Progenitor cell of endocrine pancreas (in vitro differentiated cells): Measurements from ENCODE around the gene CRABP2. TPM values are rescaled to one million over a fixed set of nuclear protein-coding genes. Genes with fewer than 3 reads are reported as not detected.

ENCODE experiments used
- DNase-seq: peaks from one replicate; pipeline ENCODE4 v3.0.0; 2021; ENCODE audit warnings: low spot score; ENCODE audit not compliant: unreplicated experiment
- H3K27ac Mint-ChIP-seq: 2 replicates; pipeline ENCODE4 v1.8.0; 2021; ENCODE audit warnings: mild to moderate bottlenecking, moderate library complexity, mixed read lengths
- H3K27me3 Mint-ChIP-seq: 2 replicates; pipeline ENCODE4 v1.8.0; 2021; ENCODE audit warnings: mixed read lengths
- H3K36me3 Mint-ChIP-seq: 2 replicates; pipeline ENCODE4 v1.8.0; 2022; ENCODE audit warnings: mixed read lengths; ENCODE audit not compliant: insufficient read depth
- H3K4me1 Mint-ChIP-seq: 2 replicates; pipeline ENCODE4 v1.8.0; 2021; ENCODE audit warnings: low read depth, mixed read lengths
- H3K4me3 Mint-ChIP-seq: 2 replicates; pipeline ENCODE4 v1.8.0; 2021; ENCODE audit warnings: low read depth, mild to moderate bottlenecking, moderate library complexity, mixed read lengths
- H3K9me3 Mint-ChIP-seq: 2 replicates; pipeline ENCODE4 v1.8.0; 2021; ENCODE audit warnings: low read depth, mixed read lengths
- total RNA-seq: library from RNA; stranded (reverse); gene quantifications from 2 replicates; pipeline ENCODE4 v1.2.1, GENCODE V29; 2021
- TF ChIP-seq, protein P1 (sequence below): fragments of 200-600 bp; sonication (generic); IDR thresholded peaks from one replicate; pipeline ENCODE4 v1.5.0; 2021; ENCODE audit warnings: antibody characterized with exemption, mild to moderate bottlenecking; ENCODE audit not compliant: unreplicated experiment

CRABP2 gene
- total RNA-seq, 1 donor from 2014 or later = 70.4 TPM

DNA sequence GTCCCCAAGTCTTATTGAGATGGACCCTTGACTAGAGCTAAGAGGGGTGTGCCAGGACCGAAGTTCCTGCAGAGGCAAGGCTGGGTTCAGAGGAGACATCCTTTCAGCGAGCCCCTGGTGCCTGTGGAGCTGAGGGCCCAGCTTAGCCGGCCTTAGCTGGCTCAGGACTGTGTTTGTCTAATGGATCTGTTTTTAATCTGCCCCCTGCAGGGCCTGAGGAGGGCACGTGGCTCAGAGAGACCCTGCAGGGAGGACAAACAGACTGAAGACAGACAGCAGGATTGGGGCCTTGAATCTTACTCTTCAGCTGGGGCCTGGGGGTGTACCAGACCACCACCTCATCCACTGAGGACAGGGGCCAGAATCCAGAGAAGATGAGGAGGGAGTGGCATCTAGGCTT, 1.6 kb downstream of the CRABP2 start:
- no peak for DNase-seq
- TF ChIP-seq, protein P1, sequence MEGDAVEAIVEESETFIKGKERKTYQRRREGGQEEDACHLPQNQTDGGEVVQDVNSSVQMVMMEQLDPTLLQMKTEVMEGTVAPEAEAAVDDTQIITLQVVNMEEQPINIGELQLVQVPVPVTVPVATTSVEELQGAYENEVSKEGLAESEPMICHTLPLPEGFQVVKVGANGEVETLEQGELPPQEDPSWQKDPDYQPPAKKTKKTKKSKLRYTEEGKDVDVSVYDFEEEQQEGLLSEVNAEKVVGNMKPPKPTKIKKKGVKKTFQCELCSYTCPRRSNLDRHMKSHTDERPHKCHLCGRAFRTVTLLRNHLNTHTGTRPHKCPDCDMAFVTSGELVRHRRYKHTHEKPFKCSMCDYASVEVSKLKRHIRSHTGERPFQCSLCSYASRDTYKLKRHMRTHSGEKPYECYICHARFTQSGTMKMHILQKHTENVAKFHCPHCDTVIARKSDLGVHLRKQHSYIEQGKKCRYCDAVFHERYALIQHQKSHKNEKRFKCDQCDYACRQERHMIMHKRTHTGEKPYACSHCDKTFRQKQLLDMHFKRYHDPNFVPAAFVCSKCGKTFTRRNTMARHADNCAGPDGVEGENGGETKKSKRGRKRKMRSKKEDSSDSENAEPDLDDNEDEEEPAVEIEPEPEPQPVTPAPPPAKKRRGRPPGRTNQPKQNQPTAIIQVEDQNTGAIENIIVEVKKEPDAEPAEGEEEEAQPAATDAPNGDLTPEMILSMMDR = no peak
- Mint-ChIP-seq H3K4me3 (peak overlapping the region; percentile 79), H3K27me3 (peaks cover 10% of the 10 kb centered on the region), H3K9me3 (no peaks in the 10 kb centered on the region), H3K4me1 (peaks cover 37% of the 10 kb centered on the region), H3K27ac (peak overlapping the region; percentile 69), H3K36me3 (peaks cover 7% of the 10 kb centered on the region)

DNA sequence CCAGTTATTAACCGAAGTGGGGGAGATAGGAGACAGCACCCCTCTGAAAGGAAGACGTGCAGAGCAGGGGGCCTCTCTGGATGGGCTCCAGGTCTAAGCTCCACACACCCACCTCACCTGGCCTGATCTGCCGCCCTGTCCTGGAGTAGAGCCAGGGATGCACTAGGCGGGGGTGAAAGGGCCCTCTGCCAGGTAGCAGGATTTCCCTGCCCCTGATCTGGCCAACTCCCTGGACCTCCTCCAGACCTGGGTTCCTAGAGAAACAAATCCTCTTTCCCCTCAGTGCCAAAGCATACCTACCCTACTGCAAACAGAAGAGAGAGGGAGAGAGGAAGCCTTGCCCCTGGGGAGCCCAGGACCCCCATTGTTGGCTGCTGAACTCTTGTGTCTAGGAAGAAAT, 2.0 kb downstream of the CRABP2 start:
- no peak overlapping the region for H3K27ac Mint-ChIP-seq
- peaks cover 10% of the 10 kb centered on the region for H3K27me3 Mint-ChIP-seq

DNA sequence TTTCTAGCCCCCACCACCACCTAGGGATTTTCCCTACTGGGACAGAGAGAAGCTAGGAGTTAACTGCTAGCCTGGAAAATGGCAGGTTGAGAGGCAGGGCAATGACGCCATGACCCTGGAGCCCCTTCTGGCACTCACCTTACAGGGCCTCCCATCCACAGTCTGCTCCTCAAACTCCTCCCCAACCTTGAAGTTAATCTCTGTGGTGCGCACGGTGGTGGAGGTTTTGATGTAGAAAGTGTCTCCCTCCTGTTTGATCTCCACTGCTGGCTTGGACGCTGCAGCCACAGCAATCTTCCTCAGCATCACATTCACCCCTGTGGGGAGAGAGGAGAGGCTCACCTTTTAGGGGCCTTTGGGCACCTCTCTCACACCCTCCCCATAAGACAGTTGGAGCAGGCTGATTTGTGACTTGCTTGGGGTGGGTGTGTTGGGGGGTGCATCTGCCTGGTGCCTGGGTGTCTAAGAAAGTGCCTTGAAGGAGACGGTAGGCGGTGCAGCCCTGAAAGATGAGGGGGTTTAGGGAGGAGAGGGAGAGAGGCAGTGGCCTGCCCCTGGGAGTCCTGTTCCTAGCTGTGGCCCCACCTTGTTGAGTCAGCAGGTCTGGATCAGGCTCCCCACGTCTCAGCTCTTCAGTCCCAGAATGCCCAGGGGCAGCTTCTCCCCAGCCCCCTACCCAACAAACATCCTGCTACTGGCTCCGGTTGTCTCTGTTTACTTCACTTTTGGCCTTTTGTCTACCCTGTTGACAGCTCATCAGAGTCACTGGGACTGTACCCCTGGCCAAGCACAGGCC, 4.4 kb downstream of the CRABP2 start:
- H3K4me3 Mint-ChIP-seq = no peak overlapping the region
- peaks cover 23% of the 10 kb centered on the region for H3K4me1 Mint-ChIP-seq
- H3K36me3 Mint-ChIP-seq = peaks cover 7% of the 10 kb centered on the region
- TF ChIP-seq, protein P1 = no peak
- peaks cover 17% of the 10 kb centered on the region for H3K27me3 Mint-ChIP-seq
- H3K27ac Mint-ChIP-seq = no peak overlapping the region
- H3K9me3 Mint-ChIP-seq = no peaks in the 10 kb centered on the region
- no peak for DNase-seq

More for the DNA sequence above, 2.0 kb downstream of the CRABP2 start:
- peaks cover 33% of the 10 kb centered on the region for H3K4me1 Mint-ChIP-seq
- H3K36me3 Mint-ChIP-seq = peaks cover 7% of the 10 kb centered on the region
- no peak for DNase-seq
- TF ChIP-seq, protein P1 = no peak
- H3K9me3 Mint-ChIP-seq = no peaks in the 10 kb centered on the region
- H3K4me3 Mint-ChIP-seq = peak overlapping the region; percentile 79

DNA sequence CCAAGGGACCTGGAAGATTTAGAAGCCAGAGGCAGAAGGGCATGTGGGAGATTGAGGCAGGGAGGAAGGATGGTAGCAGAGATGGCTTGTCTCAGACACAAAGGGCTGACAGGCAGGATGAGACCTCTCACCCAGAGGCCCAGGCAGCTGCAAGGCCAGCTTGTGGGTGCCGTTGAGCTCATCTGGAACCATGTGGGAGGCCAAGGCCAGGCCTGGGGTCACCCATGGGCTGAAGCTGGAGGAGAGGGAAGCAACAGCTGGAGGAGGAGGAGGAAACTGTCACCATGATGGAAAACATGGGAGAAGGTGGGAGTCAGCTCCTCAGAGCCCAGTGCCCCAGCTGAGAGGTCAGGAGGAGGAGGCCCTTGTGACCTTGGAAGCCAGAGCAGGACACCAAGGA, 6.4 kb downstream of the CRABP2 start:
- H3K27ac Mint-ChIP-seq = peak overlapping the region; percentile 82
- no peaks in the 10 kb centered on the region for H3K9me3 Mint-ChIP-seq
- peaks cover 21% of the 10 kb centered on the region for H3K4me1 Mint-ChIP-seq
- H3K4me3 Mint-ChIP-seq = no peak overlapping the region
- peaks cover 7% of the 10 kb centered on the region for H3K36me3 Mint-ChIP-seq
- TF ChIP-seq, protein P1 = no peak
- peaks cover 10% of the 10 kb centered on the region for H3K27me3 Mint-ChIP-seq
- DNase-seq = no peak

DNA sequence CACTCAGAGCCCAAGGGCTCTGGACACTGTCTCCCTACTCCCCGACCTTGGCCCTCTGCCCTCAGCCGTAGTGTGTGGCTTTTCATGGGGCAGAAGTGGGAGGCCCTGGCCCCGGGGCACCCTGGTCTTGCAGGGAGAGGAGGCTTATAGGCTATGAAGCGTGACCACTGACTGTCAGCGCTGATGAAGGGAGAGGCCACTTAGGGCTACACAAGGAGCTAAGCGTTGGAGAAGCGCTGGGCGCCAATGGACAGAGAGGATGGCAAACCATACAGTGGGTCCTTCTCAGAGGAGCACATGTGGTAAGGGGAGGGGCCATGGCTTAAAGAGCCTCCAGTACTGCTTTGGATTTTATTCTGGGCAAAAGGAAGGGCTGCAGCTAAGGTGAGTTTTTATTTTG, 7.9 kb downstream of the CRABP2 start:
- Mint-ChIP-seq H3K36me3 (peaks cover 7% of the 10 kb centered on the region), H3K4me3 (no peak overlapping the region), H3K9me3 (no peaks in the 10 kb centered on the region), H3K27me3 (peaks cover 7% of the 10 kb centered on the region), H3K4me1 (peaks cover 25% of the 10 kb centered on the region), H3K27ac (no peak overlapping the region)
- DNase-seq = no peak
- TF ChIP-seq, protein P1 = no peak
